Activated CD4-positive, alpha-beta T cell treated with anti-CD3 and anti-CD28 coated beads, Interleukin-2, amount 50 U/mL, for 16 hours (primary cell): ENCODE results near the gene PPP2R5C.
A peak's percentile ranks its signal among the peaks of the same experiment; 100 is the strongest.

Source experiments
- DNase-seq: peaks from one replicate; pipeline ENCODE4 v3.0.0-alpha.2; 2020

The PPP2R5C gene

DNA sequence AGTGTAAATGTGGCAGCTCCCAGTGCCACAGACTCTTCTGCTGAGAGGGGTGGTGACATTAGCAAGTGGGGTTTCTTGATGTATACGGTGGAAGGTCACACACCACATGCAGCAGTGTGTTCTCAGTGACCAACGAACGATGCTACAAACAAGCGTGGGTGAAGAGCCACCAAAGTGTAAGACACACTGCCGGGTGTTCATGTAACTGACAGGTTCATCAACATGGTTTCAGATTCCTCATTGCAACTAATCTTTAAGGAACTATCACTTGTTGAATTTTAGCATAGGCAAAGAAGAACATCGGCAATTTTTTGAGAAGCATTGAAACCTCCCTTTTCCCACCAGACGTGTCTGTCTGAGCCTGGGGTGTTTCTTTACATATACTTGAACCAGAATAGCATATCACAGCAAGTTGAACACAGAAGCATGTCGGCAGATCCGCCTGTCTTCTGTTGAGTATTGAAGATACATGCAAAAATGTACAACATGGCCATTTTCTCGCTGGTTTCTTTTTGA lies 58.8 kb downstream of the PPP2R5C start:
- peak; percentile 56 for DNase-seq

- peak; percentile 65 for DNase-seq
These were observed 60.0 kb downstream of the PPP2R5C start for GRCh38 chr14:101821528-101821927.

GRCh38 chr14:101823066-101823465 lies 61.6 kb downstream of the PPP2R5C start:
- no peak for DNase-seq

GRCh38 chr14:101823511-101824120 lies 62.1 kb downstream of the PPP2R5C start:
- peak; percentile 88 for DNase-seq

- no peak for DNase-seq
These were observed 62.8 kb downstream of the PPP2R5C start for GRCh38 chr14:101824339-101824727.

DNA sequence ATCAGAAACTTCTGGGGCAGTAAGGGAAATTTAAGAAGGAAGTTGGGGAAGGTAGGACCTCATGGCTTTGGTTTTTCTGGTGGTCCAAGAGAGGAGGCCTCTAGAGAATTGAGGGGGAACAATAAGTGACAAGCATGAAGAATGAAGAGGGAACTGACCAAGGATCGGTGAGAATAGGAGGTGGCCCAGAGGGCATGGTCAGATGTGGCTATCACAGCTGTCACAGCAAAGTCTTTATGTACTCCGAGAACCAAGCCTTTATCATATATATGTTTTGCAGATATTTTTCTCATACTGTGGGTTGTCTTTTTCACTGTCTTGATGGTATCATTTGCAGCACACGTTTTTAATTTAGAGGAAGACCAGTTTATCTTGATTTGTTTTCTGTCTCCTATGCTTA lies 64.3 kb downstream of the PPP2R5C start:
- DNase-seq = no peak

DNA sequence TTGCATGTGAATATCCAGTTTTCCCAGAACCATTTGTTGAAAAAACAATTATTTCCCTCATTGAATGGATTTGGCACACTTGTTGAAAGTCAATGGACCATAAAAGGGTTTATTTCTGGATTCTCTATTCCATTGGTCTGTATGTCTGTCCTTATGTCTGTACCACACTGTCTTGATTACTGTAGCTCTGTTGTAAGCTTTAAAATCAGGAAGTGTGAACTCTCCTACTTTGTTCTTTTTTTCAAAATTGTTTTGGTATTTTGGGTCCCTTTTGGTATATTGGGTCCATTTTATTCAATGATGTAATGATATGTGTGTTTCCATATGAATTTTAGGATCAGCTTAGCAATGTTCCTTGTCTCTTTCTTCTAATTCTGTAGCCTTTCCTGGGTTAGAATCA lies 64.8 kb downstream of the PPP2R5C start:
- no peak for DNase-seq

GRCh38 chr14:101827286-101827685 lies 65.8 kb downstream of the PPP2R5C start:
- no peak for DNase-seq

DNA sequence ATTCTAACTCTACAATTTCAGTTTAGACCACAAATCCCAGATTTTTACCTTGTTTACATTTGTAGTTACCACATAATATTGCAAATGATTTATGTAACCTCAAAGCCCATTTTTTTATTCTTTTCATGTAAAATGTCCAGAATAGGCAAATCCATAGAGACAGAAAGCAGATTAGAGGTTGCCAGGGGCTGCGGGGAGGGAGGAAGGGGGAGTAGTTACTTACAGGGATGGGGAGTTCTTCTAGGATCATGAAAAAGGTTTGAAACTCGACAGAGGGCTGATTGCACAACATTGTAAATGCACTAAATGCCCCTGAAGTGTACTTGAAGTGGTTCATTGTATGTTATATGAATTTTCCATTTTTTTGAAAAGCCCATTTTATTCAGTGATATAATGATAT lies 66.5 kb downstream of the PPP2R5C start:
- DNase-seq = no peak

DNA sequence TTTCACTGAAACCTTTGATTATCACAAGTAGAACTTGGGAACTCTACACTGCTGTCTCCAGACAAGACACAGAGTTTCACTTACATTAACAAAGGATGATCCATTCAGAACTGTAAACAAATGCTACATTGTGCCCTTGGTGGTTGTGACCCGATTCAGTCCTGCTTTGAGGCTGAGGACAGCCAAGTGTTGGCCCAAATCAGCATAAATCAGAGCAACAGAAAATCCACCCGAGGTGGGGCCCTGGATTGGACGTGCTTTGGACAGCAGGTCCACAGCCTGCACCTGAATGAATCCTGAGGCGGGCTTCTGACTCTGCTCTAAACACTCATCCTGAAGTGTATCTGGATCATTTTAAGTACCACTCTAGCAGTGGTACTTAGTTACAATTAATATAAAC lies 68.8 kb downstream of the PPP2R5C start:
- no peak for DNase-seq

DNA sequence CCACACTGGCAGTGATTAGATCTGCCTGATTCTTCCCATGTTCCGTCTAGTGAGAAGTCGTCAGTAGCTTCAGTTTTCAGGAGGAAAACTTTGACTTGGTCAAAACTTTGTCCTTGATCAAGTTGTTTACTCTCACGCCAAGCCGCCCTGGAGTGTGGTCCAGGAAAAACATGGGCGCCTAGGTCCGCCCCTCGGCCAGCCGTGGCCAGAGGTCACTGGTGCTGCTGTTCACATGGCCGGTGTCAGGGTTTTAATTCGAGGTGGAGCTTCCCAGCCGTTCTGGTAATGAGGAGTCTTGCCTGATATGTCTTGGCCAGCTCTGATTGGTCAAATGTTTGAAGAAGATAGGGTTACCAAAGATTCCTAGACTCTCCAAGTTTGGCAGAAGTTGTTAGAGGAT lies 71.5 kb downstream of the PPP2R5C start:
- DNase-seq = no peak

GRCh38 chr14:101834397-101834796 lies 72.9 kb downstream of the PPP2R5C start:
- no peak for DNase-seq

- DNase-seq = no peak
These were observed 73.5 kb downstream of the PPP2R5C start for GRCh38 chr14:101834800-101835547.

DNA sequence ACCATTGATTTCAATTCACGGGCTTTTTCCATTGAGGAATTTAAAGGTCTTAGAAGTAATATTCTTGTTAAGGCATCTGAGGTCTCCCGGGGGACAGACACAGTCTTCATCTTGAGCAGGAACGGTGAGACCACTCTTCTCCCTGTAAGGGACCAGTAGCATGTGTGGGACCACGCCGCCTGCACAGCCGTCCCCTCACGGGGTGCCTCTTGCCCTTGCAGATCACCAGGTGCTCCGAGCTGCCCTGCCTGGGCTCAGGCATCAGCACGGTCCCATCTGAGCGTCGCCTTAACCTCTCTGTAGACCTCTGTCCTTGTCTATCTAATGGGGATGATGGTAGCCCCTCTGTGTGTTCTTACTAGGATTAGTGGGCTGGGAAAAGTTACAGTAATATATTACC lies 74.1 kb downstream of the PPP2R5C start:
- no peak for DNase-seq

DNA sequence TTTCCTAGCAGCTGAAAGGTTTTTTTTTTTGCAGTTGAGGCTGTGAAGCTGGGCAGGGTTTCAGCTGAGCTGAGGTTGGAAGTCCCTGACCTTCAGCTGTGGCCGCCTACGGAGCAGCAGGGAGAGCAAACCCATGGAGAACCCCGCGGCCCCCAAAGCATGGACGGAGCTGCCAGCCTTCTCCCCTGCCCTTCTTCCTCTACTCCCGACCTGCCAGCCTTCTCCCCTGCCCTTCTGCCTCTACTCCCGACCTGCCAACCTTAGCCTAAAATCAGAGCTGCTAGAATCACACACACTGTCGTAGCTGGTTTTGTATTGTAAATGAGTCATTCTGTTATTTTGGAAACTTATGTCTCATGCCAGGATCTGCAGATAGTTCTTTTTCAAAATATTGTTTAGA lies 74.6 kb downstream of the PPP2R5C start:
- DNase-seq = no peak

- no peak for DNase-seq
These were observed 77.0 kb downstream of the PPP2R5C start for GRCh38 chr14:101838476-101838875.

- DNase-seq = peak; percentile 75
These were observed 77.7 kb downstream of the PPP2R5C start for GRCh38 chr14:101839236-101839635.

DNA sequence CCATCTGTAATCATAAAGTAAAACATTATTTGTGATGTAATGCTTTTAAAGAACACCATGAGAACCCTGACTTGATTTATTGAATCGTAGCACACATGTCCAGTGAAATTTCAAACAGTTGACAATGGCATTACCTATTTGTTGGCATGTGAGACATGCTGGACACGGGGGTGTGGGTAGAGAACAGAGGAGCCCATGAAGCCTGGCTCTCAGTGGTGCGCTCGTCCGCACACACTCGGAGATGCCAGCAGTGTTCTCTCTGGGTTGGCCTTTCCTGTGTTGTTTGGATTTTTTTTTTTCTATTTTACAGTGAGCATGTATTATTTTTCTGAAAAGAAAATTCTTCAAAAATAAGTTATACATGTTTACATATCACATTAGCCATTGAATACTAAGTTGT lies 78.2 kb downstream of the PPP2R5C start:
- DNase-seq = no peak

DNA sequence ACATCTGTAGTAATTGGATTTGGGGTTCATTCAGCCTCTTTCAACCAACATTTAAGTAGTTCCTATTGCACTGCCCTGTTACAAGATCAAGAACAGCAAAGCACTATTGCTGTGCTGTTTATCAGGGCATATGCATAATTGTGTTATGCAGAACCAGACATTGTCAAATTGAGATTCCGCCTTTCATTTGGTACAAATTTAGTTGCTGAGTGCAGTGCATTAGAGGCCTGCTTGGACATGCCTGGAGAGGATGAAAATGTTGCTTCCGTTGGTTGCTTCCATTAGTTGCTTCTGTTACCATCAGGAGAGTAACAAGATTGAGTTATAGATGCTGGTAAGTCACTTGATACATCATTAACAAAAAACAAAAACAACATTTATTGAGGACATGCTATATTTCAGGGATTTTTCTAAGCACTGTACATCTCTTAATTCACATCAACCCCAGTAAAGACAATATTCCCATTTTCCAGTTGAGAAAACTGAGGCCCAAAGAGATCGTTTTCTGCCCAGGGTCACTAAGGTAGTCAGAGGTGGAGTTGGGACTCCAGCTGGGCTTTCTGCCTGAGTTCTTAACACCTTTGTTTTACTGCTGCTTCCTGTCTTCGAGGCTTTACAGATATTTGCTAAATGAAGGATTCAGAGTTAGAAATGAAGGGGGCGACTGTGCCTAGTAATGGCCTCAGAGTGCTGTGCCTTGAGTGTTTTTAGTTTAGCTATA lies 79.3 kb downstream of the PPP2R5C start:
- DNase-seq = no peak

DNA sequence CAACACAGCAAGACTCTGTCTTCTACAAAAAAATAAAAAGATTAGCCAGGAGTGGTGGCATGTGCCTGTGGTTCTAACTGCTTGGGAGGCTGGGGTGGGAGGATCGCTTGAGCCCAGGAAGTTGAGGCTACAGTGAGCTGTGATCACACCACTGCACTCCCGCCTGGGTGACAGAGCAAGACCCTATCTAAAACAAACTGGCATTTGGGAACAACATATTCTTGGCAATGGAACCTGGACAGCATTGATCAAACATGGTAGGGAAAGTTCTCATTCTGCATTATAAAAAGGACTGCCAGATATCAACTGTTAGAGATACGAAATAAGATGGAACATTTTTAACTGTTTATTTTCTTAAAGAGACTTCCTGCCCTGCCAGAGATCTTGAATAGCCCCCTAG lies 81.5 kb downstream of the PPP2R5C start:
- DNase-seq = no peak

DNA sequence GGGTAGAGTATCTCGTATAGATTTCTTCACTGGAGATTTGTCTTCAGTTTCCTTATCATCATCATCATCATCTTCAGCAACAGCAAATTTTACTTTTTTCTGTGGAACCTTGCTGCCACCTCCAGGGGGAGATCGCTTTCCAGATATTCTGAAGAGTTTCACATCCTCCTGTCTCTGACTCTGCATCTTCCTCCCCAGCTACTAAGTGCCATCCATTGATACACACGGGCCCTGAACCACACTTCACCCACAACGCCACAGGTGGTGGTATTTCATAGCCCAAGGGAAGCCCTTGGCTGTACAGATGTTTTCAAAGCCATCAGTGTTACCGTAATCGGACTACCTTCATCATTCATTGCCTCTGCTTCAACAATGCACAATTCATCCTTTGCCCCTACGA lies 82.2 kb downstream of the PPP2R5C start:
- DNase-seq = peak; percentile 78

GRCh38 chr14:101844219-101844618 lies 82.7 kb downstream of the PPP2R5C start:
- no peak for DNase-seq

- DNase-seq = peak; percentile 41
These were observed 83.2 kb downstream of the PPP2R5C start for GRCh38 chr14:101844751-101845150.

DNA sequence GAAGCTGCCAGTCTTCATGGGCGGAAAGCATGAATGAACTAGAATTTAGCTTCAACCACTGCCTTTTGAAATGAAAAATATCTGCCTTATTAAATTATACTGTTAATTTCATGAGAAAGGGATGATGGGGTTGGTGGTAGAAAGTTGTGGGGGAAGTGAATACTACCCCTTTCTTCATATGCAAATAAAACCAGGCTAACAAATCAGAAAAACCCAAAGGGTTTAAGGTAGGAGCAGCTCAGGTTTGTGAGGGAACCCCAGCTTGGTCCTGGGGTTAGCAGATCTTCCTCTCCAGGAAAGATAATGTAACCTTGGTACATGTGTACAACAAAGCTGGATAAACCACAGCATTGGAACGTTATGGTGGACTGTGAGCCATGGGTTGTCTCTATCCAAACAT lies 84.0 kb downstream of the PPP2R5C start:
- DNase-seq = no peak
